Amygdala (tissue), 56 donors: ENCODE results near the gene BUB1.
"Not testable (repeated sequence)": the region's sequence is repeated elsewhere in the genome, so short reads cannot be mapped to it uniquely, and the experiment has no call there.

Experiments used
- DNase-seq, 56 donors: peaks; one replicate each; lab custom pipeline; 2025; lab: John Stamatoyannopoulos, UW

The BUB1 gene

GRCh38 chr2:110660558-110660957 lies 17.3 kb downstream of the BUB1 start:
- DNase-seq: no peak

GRCh38 chr2:110659248-110659647 lies 18.6 kb downstream of the BUB1 start:
- no peak for DNase-seq

- no peak for DNase-seq
Measured at GRCh38 chr2:110657724-110658305, 20.0 kb downstream of the BUB1 start.

- no peak for DNase-seq
Measured at GRCh38 chr2:110655701-110656100, 22.2 kb downstream of the BUB1 start.

- DNase-seq: no peak
Measured at GRCh38 chr2:110653861-110654260, 24.0 kb downstream of the BUB1 start.

GRCh38 chr2:110650346-110650745 lies 27.5 kb downstream of the BUB1 start:
- DNase-seq: peak in 17 of 56 donors; percentile 1 to 58 (median 12)

GRCh38 chr2:110647777-110648176 lies 30.1 kb downstream of the BUB1 start:
- DNase-seq: no peak

GRCh38 chr2:110645616-110646015 lies 32.2 kb downstream of the BUB1 start:
- DNase-seq: no peak

- no peak for DNase-seq
Measured at GRCh38 chr2:110644357-110644756, 33.5 kb downstream of the BUB1 start.

GRCh38 chr2:110642360-110642759 lies 35.5 kb downstream of the BUB1 start:
- DNase-seq: no peak

- no peak for DNase-seq
Measured at GRCh38 chr2:110639972-110640371, 37.9 kb downstream of the BUB1 start.

GRCh38 chr2:110638952-110639695 lies 38.7 kb downstream of the BUB1 start:
- no peak for DNase-seq

GRCh38 chr2:110638004-110638403 lies 39.9 kb downstream of the BUB1 start:
- no peak for DNase-seq

- no peak for DNase-seq
Measured at GRCh38 chr2:110637093-110637492, 40.8 kb downstream of the BUB1 start.

- DNase-seq: not testable (repeated sequence)
Measured at GRCh38 chr2:110635949-110636628, 41.8 kb downstream of the BUB1 start.

- not testable (repeated sequence) for DNase-seq
Measured at GRCh38 chr2:110627348-110627747, 50.5 kb downstream of the BUB1 start.

- not testable (repeated sequence) for DNase-seq
Measured at GRCh38 chr2:110619326-110619939, 58.4 kb downstream of the BUB1 start.

- DNase-seq: not testable (repeated sequence)
Measured at GRCh38 chr2:110613927-110614326, 63.9 kb downstream of the BUB1 start.

- not testable (repeated sequence) for DNase-seq
Measured at GRCh38 chr2:110610613-110611250, 67.1 kb downstream of the BUB1 start.

GRCh38 chr2:110609843-110610612 lies 67.8 kb downstream of the BUB1 start:
- not testable (repeated sequence) for DNase-seq
